Hepatocyte (in vitro differentiated cells): ENCODE measurements around the gene AP5B1. TPM values are rescaled to one million over a fixed set of nuclear protein-coding genes. Genes with fewer than 3 reads are reported as not detected.

Experiments
- DNase-seq: peaks from one replicate; pipeline ENCODE4 v3.0.0-alpha.2; 2016; ENCODE audit warnings: low spot score
- H2AFZ ChIP-seq: fragments of 200-600 bp; sonication (generic); 2 replicates; pipeline ENCODE4 v1.6.0; 2016; ENCODE audit warnings: antibody characterized with exemption, mild to moderate bottlenecking
- H3K27ac ChIP-seq: fragments of 200-600 bp; sonication (generic); 2 replicates; pipeline ENCODE4 v1.5.1; 2016; ENCODE audit warnings: mild to moderate bottlenecking
- H3K27me3 ChIP-seq: fragments of 200-600 bp; sonication (generic); 2 replicates; pipeline ENCODE4 v1.6.1; 2016
- H3K36me3 ChIP-seq: fragments of 200-600 bp; sonication (generic); replicated peaks from 2 replicates; pipeline ENCODE4 v1.5.1; 2016; ENCODE audit warnings: low read depth; ENCODE audit not compliant: insufficient read depth
- H3K4me1 ChIP-seq: fragments of 200-600 bp; sonication (generic); 2 replicates; pipeline ENCODE4 v1.5.1; 2016; ENCODE audit warnings: mild to moderate bottlenecking, moderate library complexity; ENCODE audit not compliant: insufficient read depth
- H3K4me2 ChIP-seq: fragments of 200-600 bp; sonication (generic); 2 replicates; pipeline ENCODE4 v1.6.0; 2016
- H3K4me3 ChIP-seq: fragments of 200-600 bp; sonication (generic); 2 replicates; pipeline ENCODE4 v1.5.1; 2016; ENCODE audit warnings: mild to moderate bottlenecking
- H3K79me2 ChIP-seq: fragments of 200-600 bp; sonication (generic); 2 replicates; pipeline ENCODE4 v1.6.0; 2017; ENCODE audit warnings: mild to moderate bottlenecking
- H3K9me2 ChIP-seq: fragments of 200-600 bp; sonication (generic); replicated peaks from 2 replicates; pipeline ENCODE4 v1.6.0; 2017; ENCODE audit warnings: mild to moderate bottlenecking; ENCODE audit not compliant: insufficient read depth
- H3K9me3 ChIP-seq: fragments of 200-600 bp; sonication (generic); 2 replicates; pipeline ENCODE4 v1.5.1; 2016; ENCODE audit warnings: low read depth, mild to moderate bottlenecking
- H4K20me1 ChIP-seq: fragments of 200-600 bp; sonication (generic); 2 replicates; pipeline ENCODE4 v1.6.0; 2016; ENCODE audit warnings: mild to moderate bottlenecking; ENCODE audit not compliant: insufficient read depth, poor library complexity, severe bottlenecking
- EZH2 ChIP-seq: fragments of 200-600 bp; sonication (generic); IDR thresholded peaks from 2 replicates; pipeline ENCODE4 v1.6.1; 2016; ENCODE audit warnings: antibody characterized with exemption, mild to moderate bottlenecking, borderline replicate concordance
- EZH2phosphoT487 ChIP-seq: fragments of 200-600 bp; sonication (generic); IDR thresholded peaks from one replicate; pipeline ENCODE4 v1.6.1; 2018; ENCODE audit warnings: antibody characterized with exemption, mild to moderate bottlenecking, low read depth, moderate library complexity; ENCODE audit not compliant: unreplicated experiment, severe bottlenecking
- WGBS: methylation state at CpG from one replicate; pipeline ENCODE4 v1.1.6; 2016; ENCODE audit warnings: low lambda C conversion rate; ENCODE audit errors: missing lambda C conversion rate; 5-methylcytosine and 5-hydroxymethylcytosine counted together
- polyA plus RNA-seq: library from polyadenylated mRNA; unstranded; fragments of >200 nt; fragmentation: Nextera tagmentation; extraction: Ambion mirVana; gene quantifications from 2 replicates; pipeline ENCODE4 v1.2.1, GENCODE V29; 2016
- total RNA-seq: library from RNA; depleted of rRNA; stranded (reverse); fragments of >200 nt; gene quantifications from 2 replicates; pipeline ENCODE4 v1.2.3, GENCODE V29; 2014
- TF ChIP-seq, protein P1 (sequence below): fragments of 200-600 bp; sonication (generic); IDR thresholded peaks from 2 replicates; pipeline ENCODE4 v1.5.1; 2016; ENCODE audit warnings: antibody characterized with exemption, mild to moderate bottlenecking; ENCODE audit not compliant: poor library complexity

AP5B1 gene
- total and polyA plus RNA-seq, 2 experiments from 2014 or later = 20.9 to 27.1 TPM

- no peak overlapping the region for H2AFZ ChIP-seq
- H3K9me3 ChIP-seq = no peaks in the 10 kb centered on the region
- H3K79me2 ChIP-seq = no peaks in the 10 kb centered on the region
- TF ChIP-seq, protein P1, sequence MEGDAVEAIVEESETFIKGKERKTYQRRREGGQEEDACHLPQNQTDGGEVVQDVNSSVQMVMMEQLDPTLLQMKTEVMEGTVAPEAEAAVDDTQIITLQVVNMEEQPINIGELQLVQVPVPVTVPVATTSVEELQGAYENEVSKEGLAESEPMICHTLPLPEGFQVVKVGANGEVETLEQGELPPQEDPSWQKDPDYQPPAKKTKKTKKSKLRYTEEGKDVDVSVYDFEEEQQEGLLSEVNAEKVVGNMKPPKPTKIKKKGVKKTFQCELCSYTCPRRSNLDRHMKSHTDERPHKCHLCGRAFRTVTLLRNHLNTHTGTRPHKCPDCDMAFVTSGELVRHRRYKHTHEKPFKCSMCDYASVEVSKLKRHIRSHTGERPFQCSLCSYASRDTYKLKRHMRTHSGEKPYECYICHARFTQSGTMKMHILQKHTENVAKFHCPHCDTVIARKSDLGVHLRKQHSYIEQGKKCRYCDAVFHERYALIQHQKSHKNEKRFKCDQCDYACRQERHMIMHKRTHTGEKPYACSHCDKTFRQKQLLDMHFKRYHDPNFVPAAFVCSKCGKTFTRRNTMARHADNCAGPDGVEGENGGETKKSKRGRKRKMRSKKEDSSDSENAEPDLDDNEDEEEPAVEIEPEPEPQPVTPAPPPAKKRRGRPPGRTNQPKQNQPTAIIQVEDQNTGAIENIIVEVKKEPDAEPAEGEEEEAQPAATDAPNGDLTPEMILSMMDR = no peak
- TF ChIP-seq EZH2 (no peak), EZH2phosphoT487 (no peak)
- H3K4me2 ChIP-seq = no peak overlapping the region
- H3K36me3 ChIP-seq = no peaks in the 10 kb centered on the region
- H3K27me3 ChIP-seq = no peaks in the 10 kb centered on the region
- H4K20me1 ChIP-seq = no peaks in the 10 kb centered on the region
- H3K9me2 ChIP-seq = no peaks in the 10 kb centered on the region
- DNase-seq = no peak
- H3K27ac ChIP-seq = no peak overlapping the region
- whole genome bisulfite sequencing = 69% methylated on average over 5 of the region's 5 CpGs
- H3K4me3 ChIP-seq = no peak overlapping the region
- H3K4me1 ChIP-seq = no peaks in the 10 kb centered on the region
These were observed 50.3 kb downstream of the AP5B1 start for GRCh38 chr11:65730461-65730860.

DNA sequence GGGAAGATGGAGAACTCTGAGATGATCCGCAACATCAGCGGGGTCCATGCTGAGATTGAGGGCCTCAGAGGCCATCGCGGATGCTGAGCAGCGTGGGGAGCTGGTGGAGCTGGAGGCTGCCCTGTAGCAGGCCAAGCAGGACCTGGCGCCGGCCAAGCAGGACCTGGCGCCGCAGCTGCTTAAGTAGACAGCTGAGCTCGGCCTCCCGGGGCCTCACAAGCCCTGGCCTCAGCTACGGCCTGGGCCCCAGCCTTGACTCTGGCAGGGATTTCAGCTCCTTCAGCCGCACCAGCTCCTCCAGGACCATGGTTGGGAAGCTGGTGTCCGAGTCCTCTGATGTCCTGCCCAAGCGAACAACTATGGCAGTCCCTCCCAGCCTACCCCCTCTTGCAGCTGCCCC is 52.9 kb downstream of the AP5B1 start:
- Histone ChIP-seq H3K27me3 (no peaks in the 10 kb centered on the region), H3K4me3 (no peak overlapping the region), H3K4me1 (no peaks in the 10 kb centered on the region), H2AFZ (no peak overlapping the region), H3K9me2 (no peaks in the 10 kb centered on the region), H3K36me3 (no peaks in the 10 kb centered on the region), H4K20me1 (no peaks in the 10 kb centered on the region), H3K79me2 (no peaks in the 10 kb centered on the region), H3K4me2 (no peak overlapping the region), H3K27ac (no peak overlapping the region), H3K9me3 (no peaks in the 10 kb centered on the region)
- 92% methylated on average over 13 of the region's 15 CpGs for WGBS
- no peak for DNase-seq
- TF ChIP-seq EZH2 (no peak), EZH2phosphoT487 (no peak)
- TF ChIP-seq, protein P1 = no peak

- H3K4me2 ChIP-seq = no peak overlapping the region
- H3K9me2 ChIP-seq = no peaks in the 10 kb centered on the region
- H3K4me1 ChIP-seq = no peaks in the 10 kb centered on the region
- WGBS = 74% methylated on average over 6 of the region's 6 CpGs
- DNase-seq = no peak
- no peaks in the 10 kb centered on the region for H3K9me3 ChIP-seq
- no peak overlapping the region for H2AFZ ChIP-seq
- no peak overlapping the region for H3K27ac ChIP-seq
- no peaks in the 10 kb centered on the region for H3K27me3 ChIP-seq
- no peaks in the 10 kb centered on the region for H4K20me1 ChIP-seq
- no peaks in the 10 kb centered on the region for H3K36me3 ChIP-seq
- TF ChIP-seq EZH2 = no peak
- TF ChIP-seq EZH2phosphoT487 = no peak
- TF ChIP-seq, protein P1 = no peak
- no peak overlapping the region for H3K4me3 ChIP-seq
- no peaks in the 10 kb centered on the region for H3K79me2 ChIP-seq
These were observed 54.1 kb downstream of the AP5B1 start for GRCh38 chr11:65726660-65727059.

Other genes starting within 250 kb of the AP5B1 start
- gene LTBP3, start 222.6 kb downstream of the AP5B1 start, total RNA-seq = 46.0 and 53.7 TPM in 2 replicates
- 85.3 and 101 TPM in 2 replicates for gene LTBP3, start 222.6 kb downstream of the AP5B1 start, polyA plus RNA-seq
- 20.5 and 20.8 TPM in 2 replicates for gene ZNRD2, start 210.5 kb downstream of the AP5B1 start, total RNA-seq
- 52.4 and 57.3 TPM in 2 replicates for gene ZNRD2, start 210.5 kb downstream of the AP5B1 start, polyA plus RNA-seq
- 28.5 and 34.1 TPM in 2 replicates for gene FAM89B, start 208.4 kb downstream of the AP5B1 start, total RNA-seq
- gene FAM89B, start 208.4 kb downstream of the AP5B1 start, polyA plus RNA-seq = 105 and 112 TPM in 2 replicates
- gene EHBP1L1, start 204.9 kb downstream of the AP5B1 start, total RNA-seq = 8.4 and 20.9 TPM in 2 replicates
- gene EHBP1L1, start 204.9 kb downstream of the AP5B1 start, polyA plus RNA-seq = 12.5 and 18.1 TPM in 2 replicates
- not detected in 2 replicates for gene KCNK7, start 185.2 kb downstream of the AP5B1 start, total RNA-seq
- 0.37 TPM in 1 of 2 replicates, not detected in the other for gene KCNK7, start 185.2 kb downstream of the AP5B1 start, polyA plus RNA-seq
- 39.3 and 40.5 TPM in 2 replicates for gene MAP3K11, start 166.8 kb downstream of the AP5B1 start, total RNA-seq
- 55.3 and 59.5 TPM in 2 replicates for gene MAP3K11, start 166.8 kb downstream of the AP5B1 start, polyA plus RNA-seq
- gene PCNX3, start 165.2 kb downstream of the AP5B1 start, total RNA-seq = 22.2 and 27.4 TPM in 2 replicates
- gene PCNX3, start 165.2 kb downstream of the AP5B1 start, polyA plus RNA-seq = 17.6 and 20.0 TPM in 2 replicates
- gene SIPA1, start 142.9 kb downstream of the AP5B1 start, total RNA-seq = 15.6 and 19.1 TPM in 2 replicates
- 35.2 and 42.9 TPM in 2 replicates for gene SIPA1, start 142.9 kb downstream of the AP5B1 start, polyA plus RNA-seq
- gene RELA, start 118.1 kb downstream of the AP5B1 start, total RNA-seq = 28.1 and 32.7 TPM in 2 replicates
- gene RELA, start 118.1 kb downstream of the AP5B1 start, polyA plus RNA-seq = 64.6 and 68.7 TPM in 2 replicates
- 36.1 and 41.7 TPM in 2 replicates for gene KAT5, start 68.7 kb downstream of the AP5B1 start, total RNA-seq
- gene KAT5, start 68.7 kb downstream of the AP5B1 start, polyA plus RNA-seq = 53.1 and 77.2 TPM in 2 replicates
- gene RNASEH2C, start 60.2 kb downstream of the AP5B1 start, total RNA-seq = 26.4 and 44.4 TPM in 2 replicates
- 68.6 and 78.7 TPM in 2 replicates for gene RNASEH2C, start 60.2 kb downstream of the AP5B1 start, polyA plus RNA-seq
- 26.0 and 26.3 TPM in 2 replicates for gene OVOL1, start 6.1 kb upstream of the AP5B1 start, total RNA-seq
- gene OVOL1, start 6.1 kb upstream of the AP5B1 start, polyA plus RNA-seq = 20.6 and 20.8 TPM in 2 replicates
- 2.3 and 2.9 TPM in 2 replicates for gene SNX32, start 53.0 kb upstream of the AP5B1 start, total RNA-seq
- gene SNX32, start 53.0 kb upstream of the AP5B1 start, polyA plus RNA-seq = 5.1 and 6.0 TPM in 2 replicates
- gene CFL1, start 77.2 kb upstream of the AP5B1 start, total RNA-seq = 720 and 758 TPM in 2 replicates
- 1,698 and 1,708 TPM in 2 replicates for gene CFL1, start 77.2 kb upstream of the AP5B1 start, polyA plus RNA-seq
- gene MUS81, start 79.5 kb upstream of the AP5B1 start, total RNA-seq = 22.3 and 23.8 TPM in 2 replicates
- gene MUS81, start 79.5 kb upstream of the AP5B1 start, polyA plus RNA-seq = 47.0 and 51.7 TPM in 2 replicates
- 65.2 and 69.7 TPM in 2 replicates for gene EFEMP2, start 91.8 kb upstream of the AP5B1 start, total RNA-seq
- 197 and 230 TPM in 2 replicates for gene EFEMP2, start 91.8 kb upstream of the AP5B1 start, polyA plus RNA-seq
- gene CTSW, start 98.9 kb upstream of the AP5B1 start, total RNA-seq = not detected in 2 replicates
- 0.15 and 0.56 TPM in 2 replicates for gene CTSW, start 98.9 kb upstream of the AP5B1 start, polyA plus RNA-seq
- 72.6 and 74.9 TPM in 2 replicates for gene FIBP, start 107.5 kb upstream of the AP5B1 start, total RNA-seq
- 93.6 and 101 TPM in 2 replicates for gene FIBP, start 107.5 kb upstream of the AP5B1 start, polyA plus RNA-seq
- 15.1 and 21.5 TPM in 2 replicates for gene CCDC85B, start 109.7 kb upstream of the AP5B1 start, total RNA-seq
- gene CCDC85B, start 109.7 kb upstream of the AP5B1 start, polyA plus RNA-seq = 38.2 and 41.6 TPM in 2 replicates
- 4.5 and 4.7 TPM in 2 replicates for gene FOSL1, start 119.4 kb upstream of the AP5B1 start, total RNA-seq
- gene FOSL1, start 119.4 kb upstream of the AP5B1 start, polyA plus RNA-seq = 16.5 and 20.1 TPM in 2 replicates
- 20.8 and 26.3 TPM in 2 replicates for gene C11orf68, start 138.1 kb upstream of the AP5B1 start, total RNA-seq
- gene C11orf68, start 138.1 kb upstream of the AP5B1 start, polyA plus RNA-seq = 53.2 and 59.3 TPM in 2 replicates
- gene DRAP1, start 138.4 kb upstream of the AP5B1 start, total RNA-seq = 59.1 and 65.3 TPM in 2 replicates
- gene DRAP1, start 138.4 kb upstream of the AP5B1 start, polyA plus RNA-seq = 158 and 173 TPM in 2 replicates
- gene TSGA10IP, start 164.5 kb upstream of the AP5B1 start, total RNA-seq = not detected in 2 replicates
- not detected in 2 replicates for gene TSGA10IP, start 164.5 kb upstream of the AP5B1 start, polyA plus RNA-seq
- 10.9 and 32.5 TPM in 2 replicates for gene SART1, start 180.8 kb upstream of the AP5B1 start, total RNA-seq
- gene SART1, start 180.8 kb upstream of the AP5B1 start, polyA plus RNA-seq = 34.1 and 37.5 TPM in 2 replicates
- gene EIF1AD, start 221.2 kb upstream of the AP5B1 start, total RNA-seq = 25.6 and 27.0 TPM in 2 replicates
- gene EIF1AD, start 221.2 kb upstream of the AP5B1 start, polyA plus RNA-seq = 19.4 and 24.8 TPM in 2 replicates
- 22.8 and 37.8 TPM in 2 replicates for gene BANF1, start 221.5 kb upstream of the AP5B1 start, total RNA-seq
- 197 and 215 TPM in 2 replicates for gene BANF1, start 221.5 kb upstream of the AP5B1 start, polyA plus RNA-seq
- gene CST6, start 231.0 kb upstream of the AP5B1 start, total RNA-seq = 3.0 and 4.4 TPM in 2 replicates
- 9.4 and 17.6 TPM in 2 replicates for gene CST6, start 231.0 kb upstream of the AP5B1 start, polyA plus RNA-seq
- gene CATSPER1, start 245.5 kb upstream of the AP5B1 start, total RNA-seq = not detected in 2 replicates
- not detected in 2 replicates for gene CATSPER1, start 245.5 kb upstream of the AP5B1 start, polyA plus RNA-seq